Mesenchymal stem cell (in vitro differentiated cells and primary cell): ENCODE data around the gene KCNN3.

Experiments used
- DNase-seq: peaks from one replicate; pipeline ENCODE4 v3.0.0-alpha.2; 2013
- H2AFZ ChIP-seq: one replicate; pipeline ENCODE4 v1.6.1; 2013; ENCODE audit warnings: low read depth, mild to moderate bottlenecking, control low read depth, inconsistent platforms, low read length, moderate library complexity
- H2AK5ac ChIP-seq: 2 replicates; pipeline ENCODE4 v1.6.1; 2013; ENCODE audit warnings: low read length, moderate library complexity, mild to moderate bottlenecking, inconsistent platforms; ENCODE audit not compliant: severe bottlenecking
- H2BK120ac ChIP-seq: one replicate; pipeline ENCODE4 v1.6.1; 2013; ENCODE audit warnings: low read depth, mild to moderate bottlenecking, inconsistent platforms, low read length, moderate library complexity
- H2BK12ac ChIP-seq, 2 experiments: one replicate each; pipeline ENCODE4 v1.6.1; 2013; ENCODE audit warnings: inconsistent platforms in 2 of 2, low read length in 2 of 2, mild to moderate bottlenecking in 2 of 2, moderate library complexity in 2 of 2, control low read depth in 1 of 2
- H2BK15ac ChIP-seq: one replicate; pipeline ENCODE4 v1.6.1; 2013; ENCODE audit warnings: mild to moderate bottlenecking, low read depth, inconsistent platforms; ENCODE audit not compliant: poor library complexity, severe bottlenecking
- H2BK5ac ChIP-seq: 2 replicates; pipeline ENCODE4 v1.6.1; 2013; ENCODE audit warnings: low read depth, mild to moderate bottlenecking, low read length, control low read depth, inconsistent platforms; ENCODE audit not compliant: poor library complexity, severe bottlenecking
- H3K14ac ChIP-seq, 2 experiments: one replicate each; pipeline ENCODE4 v1.6.1; 2013; ENCODE audit warnings: inconsistent platforms in 2 of 2, low read length in 2 of 2, control low read depth in 1 of 2, mild to moderate bottlenecking in 1 of 2, moderate library complexity in 1 of 2
- H3K18ac ChIP-seq, 2 experiments: one replicate each; pipeline ENCODE4 v1.6.1; 2013; ENCODE audit warnings: inconsistent platforms in 2 of 2, low read length in 2 of 2, control low read depth in 1 of 2, low read depth in 1 of 2, mild to moderate bottlenecking in 1 of 2
- H3K23ac ChIP-seq, 2 experiments: one replicate each; pipeline ENCODE4 v1.6.1; 2013; ENCODE audit warnings: inconsistent platforms in 2 of 2, low read length in 2 of 2, mild to moderate bottlenecking in 2 of 2, moderate library complexity in 2 of 2, control low read depth in 1 of 2
- H3K27ac ChIP-seq: 2 replicates; pipeline ENCODE4 v1.5.1; 2013; ENCODE audit warnings: mild to moderate bottlenecking, moderate library complexity, low read length, control low read depth, inconsistent platforms; ENCODE audit not compliant: poor library complexity, severe bottlenecking
- H3K27me3 ChIP-seq, 2 experiments: 2 replicates each; pipeline versions ENCODE4 v1.6.1 to v1.7.0; 2013; ENCODE audit warnings: low read length in 2 of 2, mild to moderate bottlenecking in 2 of 2, moderate library complexity in 2 of 2, control low read depth in 1 of 2, inconsistent platforms in 1 of 2; ENCODE audit not compliant: control insufficient read depth in 1 of 2, insufficient read depth in 1 of 2
- H3K36me3 ChIP-seq, 2 experiments: 2 replicates each; pipeline versions ENCODE4 v1.6.1 to v1.7.0; 2013; ENCODE audit warnings: low read length in 2 of 2, control low read depth in 1 of 2, inconsistent platforms in 1 of 2, low read depth in 1 of 2, mild to moderate bottlenecking in 1 of 2; ENCODE audit not compliant: insufficient read depth in 2 of 2, control insufficient read depth in 1 of 2
- H3K4ac ChIP-seq, 2 experiments: one replicate each; pipeline ENCODE4 v1.6.1; 2013; ENCODE audit warnings: inconsistent platforms in 2 of 2, low read length in 2 of 2, mild to moderate bottlenecking in 2 of 2, moderate library complexity in 2 of 2, control low read depth in 1 of 2, low read depth in 1 of 2
- H3K4me1 ChIP-seq: 2 replicates; pipeline ENCODE4 v1.6.1; 2013; ENCODE audit warnings: low read depth, low read length, control low read depth; ENCODE audit not compliant: control insufficient read depth, insufficient read depth
- H3K4me2 ChIP-seq: 2 replicates; pipeline ENCODE4 v1.6.1; 2013; ENCODE audit warnings: low read length, mild to moderate bottlenecking, inconsistent platforms; ENCODE audit not compliant: poor library complexity, severe bottlenecking
- H3K4me3 ChIP-seq, 2 experiments: 2 replicates each; pipeline versions ENCODE4 v1.5.1 to v1.7.0; 2013; ENCODE audit warnings: low read length in 2 of 2, mild to moderate bottlenecking in 2 of 2, control low read depth in 1 of 2, low read depth in 1 of 2; ENCODE audit not compliant: insufficient read depth in 1 of 2
- H3K79me1 ChIP-seq: replicated peaks from 2 replicates; pipeline ENCODE4 v1.6.1; 2013; ENCODE audit warnings: mild to moderate bottlenecking, control low read depth, low read length, inconsistent platforms; ENCODE audit not compliant: poor library complexity, severe bottlenecking
- H3K9ac ChIP-seq: 2 replicates; pipeline ENCODE4 v1.7.0; 2013; ENCODE audit warnings: mild to moderate bottlenecking, low read length, moderate library complexity
- H3K9me3 ChIP-seq: 2 replicates; pipeline ENCODE4 v1.7.0; 2013; ENCODE audit warnings: mild to moderate bottlenecking, low read length; ENCODE audit not compliant: control insufficient read depth
- H4K8ac ChIP-seq: one replicate; pipeline ENCODE4 v1.6.1; 2013; ENCODE audit warnings: inconsistent platforms, mild to moderate bottlenecking, low read length, moderate library complexity
- H4K91ac ChIP-seq: one replicate; pipeline ENCODE4 v1.6.1; 2013; ENCODE audit warnings: mild to moderate bottlenecking, low read length, inconsistent platforms
- WGBS: methylation state at CpG from one replicate; pipeline ENCODE4 v1.1.7; 2013; ENCODE audit warnings: mixed read lengths; 5-methylcytosine and 5-hydroxymethylcytosine counted together

Gene KCNN3

GRCh38 chr1:154777781-154778180 lies 92.3 kb downstream of the KCNN3 start:
- Histone ChIP-seq H3K14ac (peak overlapping the region in 1 of 2 experiments; percentile 33), H3K27me3 (peaks cover 54 to 75% of the 10 kb centered on the region in 2 experiments), H3K79me1 (no peaks in the 10 kb centered on the region), H2AFZ (no peak overlapping the region), H2AK5ac (no peak overlapping the region), H3K27ac (no peak overlapping the region), H3K9ac (no peak overlapping the region), H3K4me2 (no peak overlapping the region), H3K23ac (no peak overlapping the region), H3K9me3 (peaks cover 5% of the 10 kb centered on the region), H4K91ac (no peak overlapping the region), H3K18ac (no peak overlapping the region), H2BK12ac (no peak overlapping the region), H3K36me3 (no peaks in the 10 kb centered on the region), H4K8ac (no peak overlapping the region), H3K4me1 (no peaks in the 10 kb centered on the region), H3K4ac (peak overlapping the region in 1 of 2 experiments; percentile 12), H2BK15ac (no peak overlapping the region), H2BK120ac (no peak overlapping the region), H3K4me3 (no peak overlapping the region), H2BK5ac (no peak overlapping the region)
- WGBS, result 66% methylated on average over 3 of the region's 5 CpGs
- DNase-seq, result no peak

- H3K9me3 ChIP-seq, result peaks cover 5% of the 10 kb centered on the region
- H3K4me3 ChIP-seq, result no peak overlapping the region
- WGBS, result 87% methylated on average over 3 of the region's 5 CpGs
- H3K27ac ChIP-seq, result no peak overlapping the region
- H3K18ac ChIP-seq, result no peak overlapping the region
- no peak overlapping the region for H2AK5ac ChIP-seq
- H4K91ac ChIP-seq, result no peak overlapping the region
- no peak overlapping the region for H3K9ac ChIP-seq
- H2AFZ ChIP-seq, result no peak overlapping the region
- H3K23ac ChIP-seq, result no peak overlapping the region
- no peak overlapping the region for H3K4ac ChIP-seq
- H3K79me1 ChIP-seq, result no peaks in the 10 kb centered on the region
- H3K14ac ChIP-seq, result no peak overlapping the region
- no peak for DNase-seq
- H3K4me1 ChIP-seq, result no peaks in the 10 kb centered on the region
- no peaks in the 10 kb centered on the region for H3K36me3 ChIP-seq
- peaks cover 51 to 75% of the 10 kb centered on the region in 2 experiments for H3K27me3 ChIP-seq
- H2BK5ac ChIP-seq, result no peak overlapping the region
- H4K8ac ChIP-seq, result no peak overlapping the region
- no peak overlapping the region for H3K4me2 ChIP-seq
- no peak overlapping the region for H2BK120ac ChIP-seq
- H2BK15ac ChIP-seq, result no peak overlapping the region
- H2BK12ac ChIP-seq, result no peak overlapping the region
These were observed 92.9 kb downstream of the KCNN3 start for GRCh38 chr1:154777154-154777553.

- Histone ChIP-seq H3K4me3 (no peak overlapping the region), H2BK5ac (no peak overlapping the region), H3K9me3 (peaks cover 5% of the 10 kb centered on the region), H2BK12ac (no peak overlapping the region), H3K18ac (no peak overlapping the region), H2BK15ac (no peak overlapping the region), H3K9ac (no peak overlapping the region), H3K14ac (no peak overlapping the region), H3K27me3 (peaks cover 42 to 75% of the 10 kb centered on the region in 2 experiments), H4K8ac (no peak overlapping the region), H2AFZ (no peak overlapping the region), H3K4me1 (no peaks in the 10 kb centered on the region), H3K27ac (no peak overlapping the region), H3K23ac (no peak overlapping the region), H3K79me1 (no peaks in the 10 kb centered on the region), H3K4ac (no peak overlapping the region), H4K91ac (no peak overlapping the region), H2BK120ac (no peak overlapping the region), H3K36me3 (no peaks in the 10 kb centered on the region), H3K4me2 (no peak overlapping the region), H2AK5ac (no peak overlapping the region)
- 88% methylated on average over 17 of the region's 17 CpGs for WGBS
- no peak for DNase-seq
These were observed 94.2 kb downstream of the KCNN3 start for GRCh38 chr1:154775621-154776605.

GRCh38 chr1:154774175-154774855 lies 95.8 kb downstream of the KCNN3 start:
- Histone ChIP-seq H3K9ac (no peak overlapping the region), H3K79me1 (no peaks in the 10 kb centered on the region), H3K18ac (no peak overlapping the region), H2AK5ac (no peak overlapping the region), H2BK120ac (no peak overlapping the region), H2BK12ac (no peak overlapping the region), H4K8ac (no peak overlapping the region), H3K4me1 (no peaks in the 10 kb centered on the region), H3K27me3 (peaks cover 43 to 76% of the 10 kb centered on the region in 2 experiments), H2BK15ac (no peak overlapping the region), H4K91ac (no peak overlapping the region), H2BK5ac (no peak overlapping the region), H3K14ac (no peak overlapping the region), H3K23ac (no peak overlapping the region), H3K4me3 (no peak overlapping the region), H3K4ac (no peak overlapping the region), H2AFZ (no peak overlapping the region), H3K4me2 (no peak overlapping the region), H3K36me3 (no peaks in the 10 kb centered on the region), H3K27ac (no peak overlapping the region), H3K9me3 (peaks cover 5% of the 10 kb centered on the region)
- DNase-seq, result no peak
- WGBS, result 94% methylated on average over 7 of the region's 7 CpGs
